ENCODE measurements around the gene GPR132. TPM values are rescaled to one million over a fixed set of nuclear protein-coding genes. Genes with fewer than 3 reads are reported as not detected.
A peak's percentile ranks its signal among the peaks of the same experiment; 100 is the strongest.

GPR132 gene
- total RNA-seq, 2 experiments from 2014 or later, result 64.4 to 66.7 TPM

DNA sequence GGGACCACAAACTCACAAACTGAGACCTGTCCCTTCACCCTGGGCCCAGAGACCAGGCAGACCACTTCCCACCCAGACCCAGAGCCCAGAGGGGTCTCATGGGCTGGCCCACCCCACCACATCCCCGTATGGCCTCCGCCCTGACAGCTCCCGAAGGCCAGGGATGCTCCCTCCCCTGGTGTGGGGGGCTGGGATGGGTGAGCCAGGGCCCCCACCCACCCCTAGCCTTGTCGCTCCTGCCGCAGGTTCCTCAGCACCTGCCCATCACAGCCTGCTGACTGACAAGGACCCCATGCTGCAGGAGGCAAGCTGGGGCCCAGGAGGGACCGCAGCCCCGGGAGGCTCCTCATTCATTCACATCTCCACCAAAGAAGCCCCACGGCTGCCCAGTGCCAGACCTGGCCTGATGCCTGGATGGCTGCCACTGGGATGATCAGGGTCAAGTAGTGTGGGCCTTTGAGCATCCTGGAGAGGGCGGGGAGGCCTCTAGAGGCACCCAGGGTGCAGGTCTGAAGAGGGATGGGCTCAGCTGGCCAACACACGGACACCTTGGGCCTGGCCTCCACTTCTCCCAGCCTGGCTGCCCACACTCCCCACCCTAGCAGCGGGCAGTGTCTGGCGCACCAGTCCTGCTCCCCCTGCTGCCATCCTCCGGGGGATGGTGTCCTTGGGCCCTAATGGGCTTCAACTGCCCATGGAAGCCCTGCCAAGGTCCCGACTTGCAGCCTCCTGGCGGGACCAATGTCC is 24.7 kb upstream of the GPR132 start:
- ATAC-seq (ENCODE audit: poor library complexity), result no peak
- no peaks in the 10 kb centered on the region for H3K27me3 Mint-ChIP-seq
- H3K36me3 Mint-ChIP-seq (ENCODE audit: low read depth), result no peaks in the 10 kb centered on the region
- peaks cover 59% of the 10 kb centered on the region for H3K4me1 ChIP-seq (ENCODE audit: insufficient read depth, low read length)
- ChIA-PET POLR2A (interaction anchor here (0.7 to 3.5 kb wide), 6 partner anchors 22 to 262 kb away, joined by 3 to 12 read pairs (median 3); partner anchors contain the start of genes BRF1 and GPR132), CTCF (interaction anchor here (0.6 to 3.1 kb wide), 26 partner anchors 8 to 262 kb away, joined by 3 to 49 read pairs (median 4); partner anchors contain the start of genes BRF1, CDCA4 and GPR132)
- no peaks in the 10 kb centered on the region for H3K9me3 ChIP-seq (ENCODE audit: control insufficient read depth in 1 of 2, insufficient read depth in 1 of 2, low read length in 2 of 2)
- H3K36me3 ChIP-seq (ENCODE audit: insufficient read depth, low read length), result no peaks in the 10 kb centered on the region
- no peak overlapping the region for H3K27ac ChIP-seq (ENCODE audit: low read depth in 1 of 2, low read length in 2 of 2)
- H3K9me3 Mint-ChIP-seq, result no peaks in the 10 kb centered on the region
- no peak overlapping the region for H3K4me3 ChIP-seq (ENCODE audit: low read length)
- TF ChIP-seq, protein P1, sequence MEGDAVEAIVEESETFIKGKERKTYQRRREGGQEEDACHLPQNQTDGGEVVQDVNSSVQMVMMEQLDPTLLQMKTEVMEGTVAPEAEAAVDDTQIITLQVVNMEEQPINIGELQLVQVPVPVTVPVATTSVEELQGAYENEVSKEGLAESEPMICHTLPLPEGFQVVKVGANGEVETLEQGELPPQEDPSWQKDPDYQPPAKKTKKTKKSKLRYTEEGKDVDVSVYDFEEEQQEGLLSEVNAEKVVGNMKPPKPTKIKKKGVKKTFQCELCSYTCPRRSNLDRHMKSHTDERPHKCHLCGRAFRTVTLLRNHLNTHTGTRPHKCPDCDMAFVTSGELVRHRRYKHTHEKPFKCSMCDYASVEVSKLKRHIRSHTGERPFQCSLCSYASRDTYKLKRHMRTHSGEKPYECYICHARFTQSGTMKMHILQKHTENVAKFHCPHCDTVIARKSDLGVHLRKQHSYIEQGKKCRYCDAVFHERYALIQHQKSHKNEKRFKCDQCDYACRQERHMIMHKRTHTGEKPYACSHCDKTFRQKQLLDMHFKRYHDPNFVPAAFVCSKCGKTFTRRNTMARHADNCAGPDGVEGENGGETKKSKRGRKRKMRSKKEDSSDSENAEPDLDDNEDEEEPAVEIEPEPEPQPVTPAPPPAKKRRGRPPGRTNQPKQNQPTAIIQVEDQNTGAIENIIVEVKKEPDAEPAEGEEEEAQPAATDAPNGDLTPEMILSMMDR (IDR thresholded peaks at IDR 0.05), result no peak
- intact Hi-C loops (cut with DNase I, micrococcal nuclease), result loop anchor here (1.0 to 5.0 kb wide), 5 partner anchors 77 to 262 kb away; partner anchors contain the start of genes BRF1 (in 1 of the 2), JAG2 (in 1 of the 2) and NUDT14 (in 1 of the 2)
- peaks cover 24% of the 10 kb centered on the region for H3K4me1 Mint-ChIP-seq (ENCODE audit: low read depth)
- H3K27ac Mint-ChIP-seq, result peak overlapping the region; percentile 68
- H3K27me3 ChIP-seq (ENCODE audit: control insufficient read depth in 1 of 2, insufficient read depth in 2 of 2, low read length in 2 of 2), result peaks cover 0 to 5% of the 10 kb centered on the region in 2 experiments
- DNase-seq, result no peak
- H3K4me3 Mint-ChIP-seq, result peak overlapping the region; percentile 67

DNA sequence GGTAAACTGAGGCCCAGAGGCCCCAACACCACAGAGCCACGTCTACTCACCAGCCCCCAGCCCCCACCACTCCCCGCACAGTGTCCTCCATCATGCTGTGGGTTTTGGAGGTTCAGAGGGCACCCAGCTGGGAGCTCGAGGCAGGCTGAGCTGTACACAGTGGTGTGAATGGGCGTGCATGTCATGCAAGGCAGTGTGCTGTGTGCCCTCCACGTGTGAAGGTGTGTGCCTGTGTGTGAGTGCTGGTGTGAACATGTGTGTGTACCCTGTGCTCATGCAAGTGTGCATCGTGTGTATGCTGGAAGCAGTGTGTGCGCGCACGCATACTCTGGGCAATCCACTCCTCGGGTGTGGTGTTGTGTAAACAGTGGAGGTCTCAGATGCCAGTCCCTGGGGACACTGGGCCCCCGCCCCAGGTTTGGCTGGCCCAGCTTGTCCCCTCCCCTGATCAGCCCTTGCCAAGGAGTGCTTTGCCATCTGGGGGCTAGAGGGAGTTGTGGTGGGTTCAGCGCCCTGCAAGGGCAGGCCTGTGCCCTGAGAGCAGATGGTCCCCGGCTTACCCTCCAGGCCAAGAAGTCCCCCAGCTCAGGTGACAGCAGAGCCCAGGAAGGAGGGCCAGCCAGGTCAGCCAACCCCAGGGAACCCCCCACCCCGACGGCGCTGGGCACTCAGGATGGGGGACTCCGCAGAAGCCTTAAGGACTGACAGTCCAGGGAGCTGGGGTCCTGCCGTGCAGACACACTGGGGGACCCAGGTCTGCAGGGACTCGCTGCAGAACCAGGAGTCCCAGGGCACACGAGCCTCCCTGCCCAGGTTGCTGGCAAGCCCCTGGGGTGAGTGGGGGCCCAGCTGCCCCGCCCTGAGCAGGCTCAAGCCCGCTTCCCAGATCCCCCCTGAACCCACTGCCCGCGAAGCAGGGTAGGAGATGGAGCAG is 23.8 kb upstream of the GPR132 start:
- intact Hi-C loops (cut with DNase I, micrococcal nuclease), result no loop called here

More for the DNA sequence above, 23.8 kb upstream of the GPR132 start:
- H3K4me3 ChIP-seq (ENCODE audit: low read length), result no peak overlapping the region
- H3K4me1 ChIP-seq (ENCODE audit: insufficient read depth, low read length), result peaks cover 53% of the 10 kb centered on the region
- H3K27me3 ChIP-seq (ENCODE audit: control insufficient read depth in 1 of 2, insufficient read depth in 2 of 2, low read length in 2 of 2), result peaks cover 0 to 5% of the 10 kb centered on the region in 2 experiments
- no peak for ATAC-seq (ENCODE audit: poor library complexity)
- H3K27ac ChIP-seq (ENCODE audit: low read depth in 1 of 2, low read length in 2 of 2), result no peak overlapping the region
- Mint-ChIP-seq H3K4me1 (ENCODE audit: low read depth) (peaks cover 18% of the 10 kb centered on the region), H3K9me3 (no peaks in the 10 kb centered on the region), H3K27ac (no peak overlapping the region), H3K4me3 (peak overlapping the region; percentile 76), H3K27me3 (no peaks in the 10 kb centered on the region), H3K36me3 (ENCODE audit: low read depth) (no peaks in the 10 kb centered on the region)
- H3K36me3 ChIP-seq (ENCODE audit: insufficient read depth, low read length), result no peaks in the 10 kb centered on the region
- DNase-seq, result peak in 1 of 14 experiments; percentile 32
- POLR2A ChIA-PET, result interaction anchor here (1.0 to 3.5 kb wide), 3 partner anchors 23 to 212 kb away, joined by 3 to 34 read pairs (median 12); partner anchors contain the start of genes BRF1 and GPR132
- TF ChIP-seq, protein P1 (IDR thresholded peaks at IDR 0.05), result no peak
- CTCF ChIA-PET, result interaction anchor here (1.3 to 3.1 kb wide), 4 partner anchors 24 to 100 kb away, joined by 6 to 49 read pairs (median 24); partner anchors contain the start of gene GPR132
- H3K9me3 ChIP-seq (ENCODE audit: control insufficient read depth in 1 of 2, insufficient read depth in 1 of 2, low read length in 2 of 2), result no peaks in the 10 kb centered on the region
